OCI-LY1 (cell line): ENCODE measurements around the gene RAB4B.

Experiments used
- EZH2 ChIP-seq: fragments of 200-600 bp; sonication (generic), shearing (Covaris generic); IDR thresholded peaks from 2 replicates; pipeline ENCODE4 v1.8.0; 2017; ENCODE audit warnings: borderline replicate concordance, mixed run types, mild to moderate bottlenecking, antibody characterized with exemption, low read length, moderate library complexity, mixed read lengths
- TF ChIP-seq, protein P1 (sequence below): fragments of 200-600 bp; sonication (generic), shearing (Covaris generic); IDR thresholded peaks from 2 replicates; pipeline ENCODE4 v1.5.1; 2017; ENCODE audit warnings: mild to moderate bottlenecking, antibody characterized with exemption, low read length, moderate library complexity, mixed read lengths

DNA sequence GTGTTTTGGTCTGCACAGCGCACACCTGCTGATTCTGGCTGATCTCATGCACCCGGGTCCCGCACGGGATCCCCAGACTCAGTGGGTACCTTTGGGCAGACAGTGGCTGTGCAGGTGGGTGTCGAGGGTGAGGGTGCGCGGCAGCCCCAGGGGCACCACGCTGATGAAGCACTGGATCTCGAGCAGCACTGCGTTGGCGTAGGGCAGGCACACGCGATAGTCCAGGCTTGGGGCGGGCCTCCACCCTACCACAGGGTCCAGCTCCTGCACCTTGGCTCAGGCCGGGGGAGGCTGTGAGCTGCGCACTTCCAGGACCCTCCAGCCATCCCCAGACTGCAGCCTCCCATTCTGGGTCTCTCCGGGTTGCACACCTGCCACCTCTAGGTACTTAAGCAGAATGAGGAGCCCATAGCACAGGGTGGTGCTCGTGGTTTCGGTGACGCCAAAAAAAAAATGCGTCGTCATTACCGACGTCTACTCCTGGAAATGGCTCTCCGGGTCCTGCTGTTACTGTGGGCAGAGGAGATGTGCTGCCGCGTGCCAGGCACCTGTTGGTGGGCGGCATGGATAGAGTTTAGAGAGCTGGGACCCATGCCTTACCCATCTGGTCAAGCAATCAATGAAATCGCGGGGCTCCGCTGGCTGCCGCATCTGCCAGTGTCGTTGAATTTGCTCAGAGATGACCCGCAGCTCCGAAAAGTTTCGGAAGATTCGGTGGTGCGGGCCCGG, 31.5 kb downstream of the RAB4B start:
- TF ChIP-seq, protein P1, sequence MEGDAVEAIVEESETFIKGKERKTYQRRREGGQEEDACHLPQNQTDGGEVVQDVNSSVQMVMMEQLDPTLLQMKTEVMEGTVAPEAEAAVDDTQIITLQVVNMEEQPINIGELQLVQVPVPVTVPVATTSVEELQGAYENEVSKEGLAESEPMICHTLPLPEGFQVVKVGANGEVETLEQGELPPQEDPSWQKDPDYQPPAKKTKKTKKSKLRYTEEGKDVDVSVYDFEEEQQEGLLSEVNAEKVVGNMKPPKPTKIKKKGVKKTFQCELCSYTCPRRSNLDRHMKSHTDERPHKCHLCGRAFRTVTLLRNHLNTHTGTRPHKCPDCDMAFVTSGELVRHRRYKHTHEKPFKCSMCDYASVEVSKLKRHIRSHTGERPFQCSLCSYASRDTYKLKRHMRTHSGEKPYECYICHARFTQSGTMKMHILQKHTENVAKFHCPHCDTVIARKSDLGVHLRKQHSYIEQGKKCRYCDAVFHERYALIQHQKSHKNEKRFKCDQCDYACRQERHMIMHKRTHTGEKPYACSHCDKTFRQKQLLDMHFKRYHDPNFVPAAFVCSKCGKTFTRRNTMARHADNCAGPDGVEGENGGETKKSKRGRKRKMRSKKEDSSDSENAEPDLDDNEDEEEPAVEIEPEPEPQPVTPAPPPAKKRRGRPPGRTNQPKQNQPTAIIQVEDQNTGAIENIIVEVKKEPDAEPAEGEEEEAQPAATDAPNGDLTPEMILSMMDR = no peak
- TF ChIP-seq EZH2 = no peak
